GM20431 (cell line): ENCODE measurements around the gene RELB.
"Not testable (repeated sequence)": the region's sequence is repeated elsewhere in the genome, so short reads cannot be mapped to it uniquely, and the experiment has no call there.

Experiments used
- in situ Hi-C: fragments of 300-500 bp; cut with MseI, MboI; formaldehyde crosslinking; loops from one replicate; pipeline ENCODE4 v1.15.0; 2020; ENCODE audit warnings: low sequenced_read_pairs; ENCODE audit not compliant: unreplicated experiment

RELB gene

GRCh38 chr19:44984005-44984404 is 17.3 kb upstream of the RELB start:
- in situ Hi-C loops, result no loop called here

DNA sequence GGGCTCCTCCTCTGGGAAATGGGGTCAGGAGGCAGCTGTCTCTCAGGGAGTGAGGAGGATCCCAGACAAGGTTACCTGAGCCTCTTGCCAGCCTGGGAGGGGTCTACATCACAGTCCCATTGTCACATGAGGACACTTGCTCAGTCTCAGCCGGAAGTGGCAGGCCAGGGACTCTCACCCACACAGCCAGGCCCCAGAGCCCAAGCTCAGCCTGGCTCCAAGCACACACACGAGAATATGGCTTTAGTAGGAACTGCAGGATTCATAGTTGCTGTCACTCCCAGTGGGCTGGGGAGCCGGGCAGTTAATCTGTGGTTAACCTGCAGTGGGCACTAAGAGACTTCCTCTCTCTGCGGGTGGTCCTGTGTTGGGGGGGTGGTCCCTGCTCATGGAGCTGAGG is 15.8 kb upstream of the RELB start:
- in situ Hi-C loops, result no loop called here

DNA sequence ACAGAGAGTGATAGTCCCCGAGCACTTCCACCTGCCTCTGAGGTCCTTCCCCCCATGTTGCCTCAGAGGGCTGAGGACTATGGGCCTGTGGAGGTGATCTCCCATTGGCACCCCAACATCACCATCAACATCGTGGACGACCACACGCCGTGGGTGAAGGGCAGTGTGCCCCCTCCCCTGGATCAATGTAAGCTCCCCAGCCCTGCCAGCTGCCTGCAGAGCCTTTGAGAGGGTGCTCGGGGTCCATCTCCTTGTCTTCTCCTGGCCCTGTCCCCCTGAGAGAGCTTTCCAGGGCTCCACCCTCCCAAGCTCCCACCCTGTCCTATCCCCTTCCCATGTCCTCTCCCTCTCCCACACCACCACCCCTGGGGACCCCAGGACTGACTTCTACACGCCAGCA is 14.9 kb upstream of the RELB start:
- in situ Hi-C loops, result no loop called here

GRCh38 chr19:44987148-44987675 is 14.1 kb upstream of the RELB start:
- in situ Hi-C loops, result no loop called here

- in situ Hi-C loops, result no loop called here
Measured at GRCh38 chr19:44988273-44988672, 13.0 kb upstream of the RELB start.

DNA sequence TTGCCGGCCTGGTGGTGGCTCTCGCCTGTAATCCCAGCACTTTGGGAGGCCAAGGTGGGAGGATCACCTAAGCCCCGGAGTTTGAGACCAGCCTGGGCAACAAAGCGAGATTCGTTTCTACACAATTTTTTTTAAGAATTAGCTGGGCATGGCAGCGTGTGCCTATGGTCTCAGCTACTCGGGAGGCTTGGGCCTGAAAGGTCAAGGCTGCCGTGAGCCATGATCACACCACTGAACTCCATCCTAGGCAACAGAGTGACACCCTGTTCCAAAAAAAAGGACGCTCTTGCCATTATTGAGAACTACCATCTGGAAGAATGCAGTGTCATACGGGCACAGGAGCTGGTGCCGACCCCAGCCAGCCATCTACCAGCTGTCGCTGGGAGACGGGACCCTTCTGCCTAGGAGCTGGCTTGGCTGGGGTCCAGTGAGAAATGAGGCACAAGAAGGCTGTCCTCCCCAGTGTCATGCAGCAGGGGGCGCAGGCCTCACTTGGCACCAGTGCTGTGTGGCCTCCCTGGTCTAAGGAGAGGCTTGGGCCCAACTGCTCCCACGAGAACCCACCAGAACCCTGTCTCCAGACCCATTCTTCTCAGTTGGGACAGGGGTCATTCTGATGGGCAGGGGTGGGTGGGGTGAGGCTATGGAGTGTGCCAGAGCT is 12.2 kb upstream of the RELB start:
- in situ Hi-C loops, result no loop called here

DNA sequence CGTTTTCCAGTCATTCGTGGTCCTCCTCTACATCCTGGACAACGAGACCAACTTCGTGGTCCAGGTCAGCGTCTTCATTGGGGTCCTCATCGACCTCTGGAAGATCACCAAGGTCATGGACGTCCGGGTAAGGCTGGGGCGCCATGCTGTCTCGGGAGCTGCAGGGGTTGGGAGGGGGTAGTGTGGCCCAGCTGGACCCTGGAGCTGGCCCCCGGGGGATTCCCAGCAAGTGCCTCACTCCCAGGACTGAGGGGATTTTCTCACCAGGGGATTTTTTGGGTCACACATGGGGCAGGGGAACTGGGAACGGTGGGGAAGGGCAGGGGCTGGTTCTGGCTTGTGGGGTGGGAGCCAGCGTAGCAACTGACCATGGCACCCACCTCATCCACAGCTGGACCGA is 10.8 kb upstream of the RELB start:
- in situ Hi-C loops, result no loop called here

DNA sequence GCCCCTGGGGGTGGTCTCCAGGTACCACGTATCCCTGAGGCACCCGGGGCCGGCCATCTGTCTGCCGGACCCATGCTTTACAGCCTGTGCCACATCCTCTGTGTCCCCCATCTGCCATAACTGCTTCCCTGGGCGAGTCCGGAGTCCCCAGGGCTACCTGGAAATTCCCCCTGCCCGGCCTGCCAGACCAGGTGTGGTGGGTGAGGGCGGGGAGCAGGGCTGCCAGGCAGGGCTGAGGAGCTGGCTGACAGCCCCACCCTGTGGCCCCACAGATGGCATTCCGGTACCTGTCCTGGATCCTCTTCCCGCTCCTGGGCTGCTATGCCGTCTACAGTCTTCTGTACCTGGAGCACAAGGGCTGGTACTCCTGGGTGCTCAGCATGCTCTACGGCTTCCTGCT is 10.3 kb upstream of the RELB start:
- in situ Hi-C loops, result no loop called here

- in situ Hi-C loops, result no loop called here
Measured at GRCh38 chr19:44992336-44993163, 8.7 kb upstream of the RELB start.

DNA sequence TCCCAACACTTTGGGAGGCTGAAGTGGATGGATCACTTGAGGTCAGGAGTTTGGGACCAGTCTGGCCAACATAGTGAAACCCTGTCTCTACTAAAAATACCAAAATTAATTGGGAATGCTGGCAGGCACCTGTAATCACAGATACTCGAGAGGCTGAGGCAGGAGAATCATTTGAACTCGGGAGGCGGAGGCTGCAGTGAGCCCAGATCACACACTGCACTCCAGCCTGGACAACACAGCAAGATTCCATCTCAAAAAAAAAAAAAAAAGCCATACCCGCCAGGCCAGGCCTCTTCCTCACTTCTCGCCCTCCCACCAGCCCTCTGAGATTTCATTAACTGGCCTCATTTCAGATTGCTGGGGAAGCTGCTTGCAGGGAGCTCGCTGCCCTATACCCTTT is 7.7 kb upstream of the RELB start:
- in situ Hi-C loops, result no loop called here

DNA sequence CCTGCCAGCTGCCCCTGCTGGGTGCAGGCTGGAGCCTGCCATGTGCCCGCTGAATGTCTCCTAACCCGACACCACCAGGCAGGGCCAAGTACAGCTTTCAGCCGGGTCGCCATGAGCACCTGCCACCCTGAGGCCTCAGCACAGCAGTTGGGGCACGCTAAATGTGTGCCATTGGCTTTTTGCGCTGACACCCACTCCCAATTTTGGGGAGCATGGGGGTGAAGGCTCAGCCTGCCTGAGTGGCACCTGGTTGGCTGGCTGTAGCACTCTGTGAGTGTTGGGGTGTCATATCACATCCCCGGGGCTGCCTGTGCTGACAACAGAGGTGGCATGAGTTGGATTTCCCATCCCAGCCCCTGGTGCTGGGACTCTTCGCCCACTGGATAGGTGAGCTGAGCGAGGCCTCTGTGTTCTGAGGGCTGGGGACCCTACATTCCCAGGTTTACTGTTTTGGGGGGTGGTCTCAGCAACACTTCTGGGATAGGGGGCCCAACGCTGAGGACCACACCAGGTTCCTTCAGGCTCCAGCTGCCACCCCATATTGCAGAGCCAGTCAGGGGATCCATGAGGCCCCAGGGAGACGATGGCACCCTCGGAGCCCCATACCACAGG is 7.2 kb upstream of the RELB start:
- in situ Hi-C loops, result no loop called here

DNA sequence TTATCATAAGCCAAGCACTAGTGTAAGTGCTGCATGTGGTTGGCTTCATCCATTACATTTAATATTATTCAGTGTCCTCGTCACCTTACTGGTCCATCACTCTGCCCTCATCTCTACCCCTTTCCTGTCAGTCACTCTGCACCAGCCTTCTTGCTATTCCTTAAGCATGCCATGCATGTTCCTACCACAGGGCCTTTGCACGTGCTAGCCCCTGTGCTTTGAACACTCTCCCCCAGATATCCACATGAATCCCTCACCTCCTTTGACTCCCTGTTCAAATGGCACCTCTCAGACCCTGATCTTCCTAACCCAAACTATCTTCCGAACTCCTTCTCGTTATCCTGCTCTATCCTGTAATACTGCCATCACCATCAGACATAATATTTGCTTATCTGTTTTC is 3.2 kb upstream of the RELB start:
- in situ Hi-C loops, result no loop called here

GRCh38 chr19:44999131-44999925 is 1.9 kb upstream of the RELB start:
- in situ Hi-C loops, result not testable (repeated sequence)

- in situ Hi-C loops, result not testable (repeated sequence)
Measured at GRCh38 chr19:45000665-45001064, 599 bp upstream of the RELB start.

DNA sequence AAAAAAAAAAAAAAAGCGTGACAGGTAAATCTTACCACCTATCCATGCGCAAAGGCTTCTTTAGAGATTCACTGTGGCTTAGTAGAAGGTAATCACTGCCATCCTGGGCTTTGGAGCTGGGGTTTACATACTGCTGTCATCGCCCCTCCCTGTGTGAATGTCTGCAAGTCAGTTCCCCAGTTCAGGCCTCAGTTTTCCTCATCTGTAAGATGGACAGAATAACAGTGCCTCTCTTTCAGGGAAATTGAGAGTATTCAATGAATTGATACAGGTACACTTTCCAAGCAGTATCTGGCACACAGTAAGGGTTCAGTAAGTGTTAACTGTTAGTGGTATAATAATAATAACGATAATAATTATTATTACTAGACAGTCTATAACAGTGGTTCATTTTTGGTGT is 2.2 kb downstream of the RELB start:
- in situ Hi-C loops, result no loop called here

GRCh38 chr19:45005787-45006186 is 4.5 kb downstream of the RELB start:
- in situ Hi-C loops, result no loop called here

DNA sequence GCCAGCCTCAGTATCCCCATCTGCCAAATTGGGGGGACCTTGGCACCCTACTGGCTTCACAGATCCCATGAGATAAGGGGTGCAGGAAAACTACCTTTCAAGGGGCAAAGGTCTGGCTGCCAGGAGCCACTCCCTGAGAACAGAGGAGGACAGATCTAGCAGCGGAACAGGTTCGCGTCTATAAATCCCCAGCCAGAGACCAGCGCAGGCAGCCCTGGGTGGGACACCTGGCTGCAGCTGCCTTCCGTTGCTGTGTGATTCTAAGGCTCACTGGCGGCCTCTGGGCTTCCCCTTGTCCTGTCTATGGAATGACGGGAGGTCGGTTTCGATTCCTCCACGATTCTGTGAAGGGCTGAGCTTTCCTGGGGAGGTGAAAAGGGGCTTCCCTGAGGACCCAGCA is 7.3 kb downstream of the RELB start:
- in situ Hi-C loops, result no loop called here

GRCh38 chr19:45009625-45010255 is 8.5 kb downstream of the RELB start:
- in situ Hi-C loops, result no loop called here

GRCh38 chr19:45010306-45010705 is 9.0 kb downstream of the RELB start:
- in situ Hi-C loops, result no loop called here

GRCh38 chr19:45011959-45012358 is 10.7 kb downstream of the RELB start:
- in situ Hi-C loops, result no loop called here
